ENCODE data around the gene ACP4.
"Not testable (repeated sequence)": the region's sequence is repeated elsewhere in the genome, so short reads cannot be mapped to it uniquely, and the experiment has no call there.

The ACP4 gene, protein sequence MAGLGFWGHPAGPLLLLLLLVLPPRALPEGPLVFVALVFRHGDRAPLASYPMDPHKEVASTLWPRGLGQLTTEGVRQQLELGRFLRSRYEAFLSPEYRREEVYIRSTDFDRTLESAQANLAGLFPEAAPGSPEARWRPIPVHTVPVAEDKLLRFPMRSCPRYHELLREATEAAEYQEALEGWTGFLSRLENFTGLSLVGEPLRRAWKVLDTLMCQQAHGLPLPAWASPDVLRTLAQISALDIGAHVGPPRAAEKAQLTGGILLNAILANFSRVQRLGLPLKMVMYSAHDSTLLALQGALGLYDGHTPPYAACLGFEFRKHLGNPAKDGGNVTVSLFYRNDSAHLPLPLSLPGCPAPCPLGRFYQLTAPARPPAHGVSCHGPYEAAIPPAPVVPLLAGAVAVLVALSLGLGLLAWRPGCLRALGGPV

DNA sequence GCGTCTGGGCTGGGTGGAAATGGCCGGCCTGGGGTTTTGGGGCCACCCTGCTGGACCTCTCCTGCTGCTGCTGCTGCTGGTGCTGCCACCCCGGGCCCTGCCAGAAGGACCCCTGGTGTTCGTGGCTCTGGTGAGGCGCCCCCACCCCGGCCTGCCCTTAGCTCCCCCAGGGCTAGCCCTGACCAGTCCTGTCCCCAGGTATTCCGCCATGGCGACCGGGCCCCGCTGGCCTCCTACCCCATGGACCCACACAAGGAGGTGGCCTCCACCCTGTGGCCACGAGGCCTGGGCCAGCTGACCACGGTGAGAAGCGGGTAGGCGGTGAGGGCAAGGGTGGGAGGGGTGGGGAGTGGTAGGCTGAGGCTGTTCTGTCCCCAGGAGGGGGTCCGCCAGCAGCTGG, at the start of gene ACP4:
TSS of gene ACP4 (plus strand) at position 20 of the 400 bp plus-strand sequence. CDS start at position 20, 0 bp downstream.
- Histone ChIP-seq H3K27ac (no peak within 1 kb of the TSS), H3K4me3 (ENCODE audit: low read depth, low read length) (no peak within 1 kb of the TSS), H3K36me3 (replicated peaks) (peaks cover under 1% of the 10 kb centered on the region), H3K27me3 (replicated peaks) (no peaks in the 10 kb centered on the region)
- TF ChIP-seq, protein P1, sequence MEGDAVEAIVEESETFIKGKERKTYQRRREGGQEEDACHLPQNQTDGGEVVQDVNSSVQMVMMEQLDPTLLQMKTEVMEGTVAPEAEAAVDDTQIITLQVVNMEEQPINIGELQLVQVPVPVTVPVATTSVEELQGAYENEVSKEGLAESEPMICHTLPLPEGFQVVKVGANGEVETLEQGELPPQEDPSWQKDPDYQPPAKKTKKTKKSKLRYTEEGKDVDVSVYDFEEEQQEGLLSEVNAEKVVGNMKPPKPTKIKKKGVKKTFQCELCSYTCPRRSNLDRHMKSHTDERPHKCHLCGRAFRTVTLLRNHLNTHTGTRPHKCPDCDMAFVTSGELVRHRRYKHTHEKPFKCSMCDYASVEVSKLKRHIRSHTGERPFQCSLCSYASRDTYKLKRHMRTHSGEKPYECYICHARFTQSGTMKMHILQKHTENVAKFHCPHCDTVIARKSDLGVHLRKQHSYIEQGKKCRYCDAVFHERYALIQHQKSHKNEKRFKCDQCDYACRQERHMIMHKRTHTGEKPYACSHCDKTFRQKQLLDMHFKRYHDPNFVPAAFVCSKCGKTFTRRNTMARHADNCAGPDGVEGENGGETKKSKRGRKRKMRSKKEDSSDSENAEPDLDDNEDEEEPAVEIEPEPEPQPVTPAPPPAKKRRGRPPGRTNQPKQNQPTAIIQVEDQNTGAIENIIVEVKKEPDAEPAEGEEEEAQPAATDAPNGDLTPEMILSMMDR (IDR thresholded peaks at IDR 0.05; ENCODE audit: low read depth, low read length, missing control alignments): no peak
- no peak for DNase-seq
- in situ Hi-C loops (cut with HindIII; ENCODE audit: low pct_ligation_motif_present, low sequenced_read_pairs): no loop called here

DNA sequence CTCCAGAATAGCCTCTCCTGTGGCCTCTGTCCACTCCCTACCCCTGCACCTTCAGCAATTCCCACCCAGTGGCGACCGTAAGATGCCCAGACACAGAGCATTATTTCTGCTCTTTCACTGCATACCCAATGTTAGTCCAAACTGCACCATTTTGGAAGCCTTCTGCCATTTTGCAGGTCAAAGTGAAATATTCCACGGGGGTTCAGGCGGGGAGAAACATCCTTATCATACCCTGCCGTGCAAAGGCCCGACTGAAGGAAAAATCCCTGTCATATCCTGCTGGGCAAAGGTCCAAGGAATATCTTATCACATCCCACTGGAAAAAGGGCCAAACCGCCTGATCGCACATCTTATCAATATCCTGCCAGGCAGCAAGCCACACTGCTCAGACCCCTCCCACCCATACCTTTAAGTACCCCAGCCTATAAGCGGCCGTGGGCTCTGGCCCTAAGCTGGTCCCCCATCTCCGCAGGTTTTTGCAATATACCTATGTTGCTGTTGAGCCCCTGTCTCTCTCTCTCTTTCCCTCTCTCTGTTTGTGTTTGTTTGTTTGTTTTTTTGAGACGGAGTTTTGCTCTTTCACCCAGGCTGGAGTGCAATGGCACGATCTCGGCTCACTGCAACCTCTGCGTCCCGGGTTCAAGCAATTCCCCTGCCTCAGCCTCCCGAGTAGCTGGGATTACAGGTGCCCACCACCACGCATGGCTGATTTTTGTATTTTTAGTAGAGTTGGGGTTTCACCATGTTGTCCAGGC, 48.9 kb upstream of the ACP4 start:
- no peak for DNase-seq
- Histone ChIP-seq H3K4me3 (ENCODE audit: low read depth, low read length) (no peak overlapping the region), H3K27ac (no peak overlapping the region), H3K27me3 (replicated peaks) (no peaks in the 10 kb centered on the region), H3K36me3 (replicated peaks) (no peaks in the 10 kb centered on the region)
- in situ Hi-C loops (cut with HindIII; ENCODE audit: low pct_ligation_motif_present, low sequenced_read_pairs): no loop called here
- TF ChIP-seq, protein P1 (IDR thresholded peaks at IDR 0.05; ENCODE audit: low read depth, low read length, missing control alignments): no peak

DNA sequence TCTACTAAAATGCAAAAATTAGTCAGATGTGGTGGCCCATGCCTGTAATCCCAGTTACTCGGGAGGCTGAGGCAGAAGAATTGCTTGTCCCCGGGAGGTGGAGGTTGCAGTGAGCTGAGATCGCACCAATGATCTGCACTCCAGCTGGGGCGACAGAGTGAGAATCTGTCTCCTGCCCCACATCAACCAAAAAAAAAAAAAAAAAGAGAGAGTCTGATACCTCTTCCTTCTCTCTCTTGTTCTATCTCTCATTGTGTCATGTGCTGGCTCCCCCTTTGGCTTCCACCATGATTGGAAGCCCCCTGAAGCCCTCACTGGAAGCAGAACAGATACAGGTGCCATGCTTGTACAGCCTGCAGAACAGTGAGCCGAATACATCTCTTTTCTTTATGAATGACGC, 46.7 kb upstream of the ACP4 start:
- Histone ChIP-seq H3K4me3 (ENCODE audit: low read depth, low read length) (no peak overlapping the region), H3K36me3 (replicated peaks) (no peaks in the 10 kb centered on the region), H3K27ac (no peak overlapping the region), H3K27me3 (replicated peaks) (no peaks in the 10 kb centered on the region)
- no peak for DNase-seq
- in situ Hi-C loops (cut with HindIII; ENCODE audit: low pct_ligation_motif_present, low sequenced_read_pairs): no loop called here
- TF ChIP-seq, protein P1 (IDR thresholded peaks at IDR 0.05; ENCODE audit: low read depth, low read length, missing control alignments): no peak

DNA sequence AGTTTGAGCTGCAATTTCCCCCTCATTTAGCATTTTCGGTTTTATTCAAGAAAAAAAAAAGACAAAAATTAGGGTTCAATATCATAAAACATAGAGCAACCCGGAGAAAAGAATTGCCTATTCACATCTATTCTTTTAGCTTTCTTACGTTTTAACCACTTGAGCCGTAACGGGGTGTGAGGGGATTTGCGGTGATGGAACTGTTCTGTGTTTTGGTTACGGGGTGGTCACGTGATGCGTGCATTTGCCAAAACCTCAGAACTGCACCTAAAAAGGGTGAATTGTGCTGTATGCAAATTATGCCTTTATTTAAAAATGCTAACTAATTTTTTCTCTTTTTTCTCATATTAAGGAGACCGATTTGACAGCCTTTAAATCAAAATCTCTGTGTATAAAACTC, 45.0 kb upstream of the ACP4 start:
- TF ChIP-seq, protein P1 (IDR thresholded peaks at IDR 0.05; ENCODE audit: low read depth, low read length, missing control alignments): no peak
- no peak overlapping the region for H3K27ac ChIP-seq
- DNase-seq: no peak
- no peaks in the 10 kb centered on the region for H3K36me3 ChIP-seq (replicated peaks)
- no peaks in the 10 kb centered on the region for H3K27me3 ChIP-seq (replicated peaks)
- H3K4me3 ChIP-seq (ENCODE audit: low read depth, low read length): no peak overlapping the region
- in situ Hi-C loops (cut with HindIII; ENCODE audit: low pct_ligation_motif_present, low sequenced_read_pairs): no loop called here

DNA sequence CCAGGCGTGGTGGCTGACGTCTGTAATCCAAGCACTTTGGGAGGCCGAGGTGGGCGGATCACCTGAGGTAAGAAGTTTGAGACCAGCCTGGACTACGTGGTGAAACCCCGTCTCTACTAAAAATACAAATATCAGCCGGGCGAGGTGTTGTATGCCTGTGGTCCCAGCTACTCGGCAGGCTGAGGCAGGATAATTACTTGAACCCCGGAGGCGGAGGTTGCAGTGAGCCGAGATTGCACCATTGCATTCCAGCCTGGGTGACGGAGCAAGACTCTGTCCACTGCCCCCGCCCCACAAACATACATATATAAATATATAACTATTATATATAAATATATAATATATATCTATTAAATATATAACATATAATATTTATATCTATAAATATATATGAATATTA, 43.1 kb upstream of the ACP4 start:
- DNase-seq; H3K4me3 ChIP-seq (ENCODE audit: low read depth, low read length); H3K27me3 ChIP-seq (replicated peaks); H3K27ac ChIP-seq; in situ Hi-C loops (cut with HindIII; ENCODE audit: low pct_ligation_motif_present, low sequenced_read_pairs); H3K36me3 ChIP-seq (replicated peaks): not testable (repeated sequence)

DNA sequence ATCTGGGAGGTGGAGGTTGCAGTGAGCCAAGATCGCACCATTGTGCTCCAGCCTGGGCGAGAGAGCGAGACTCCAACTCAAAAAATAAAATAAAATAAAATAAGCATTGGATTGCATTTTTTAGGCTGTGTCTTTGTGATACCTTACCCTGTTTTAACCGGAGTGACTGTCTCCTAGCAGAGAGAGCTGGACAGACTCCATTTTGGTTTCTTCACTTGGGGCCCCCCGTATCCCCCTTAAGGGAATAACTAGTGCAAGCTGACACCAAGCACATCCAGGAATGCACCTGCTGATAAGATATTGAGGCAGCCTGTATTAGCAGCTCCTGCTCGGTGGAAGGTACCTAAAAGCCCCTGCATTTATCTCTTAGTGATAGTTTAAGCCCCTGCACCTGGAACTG, 40.7 kb upstream of the ACP4 start:
- no peaks in the 10 kb centered on the region for H3K36me3 ChIP-seq (replicated peaks)
- in situ Hi-C loops (cut with HindIII; ENCODE audit: low pct_ligation_motif_present, low sequenced_read_pairs): no loop called here
- H3K27ac ChIP-seq: no peak overlapping the region
- H3K27me3 ChIP-seq (replicated peaks): no peaks in the 10 kb centered on the region
- DNase-seq: no peak
- no peak overlapping the region for H3K4me3 ChIP-seq (ENCODE audit: low read depth, low read length)
- TF ChIP-seq, protein P1 (IDR thresholded peaks at IDR 0.05; ENCODE audit: low read depth, low read length, missing control alignments): no peak

All from brain microvascular endothelial cell (primary cell).